HG02571 (cell line): ENCODE results near the gene ATXN1.

Experiments used
- ATAC-seq: cut with Tn5 transposase; IDR thresholded peaks from one replicate; pipeline ENCODE4 v1.9.1; 2021; ENCODE audit warnings: mild to moderate bottlenecking, moderate library complexity; ENCODE audit not compliant: unreplicated experiment

The ATXN1 gene

GRCh38 chr6:16305246-16305725 lies 456.0 kb downstream of the ATXN1 start:
- ATAC-seq, result peak; percentile 81

GRCh38 chr6:16302721-16303552 lies 458.3 kb downstream of the ATXN1 start:
- no peak for ATAC-seq

GRCh38 chr6:16301511-16301910 lies 459.7 kb downstream of the ATXN1 start:
- ATAC-seq, result no peak

- no peak for ATAC-seq
These were observed 461.4 kb downstream of the ATXN1 start for GRCh38 chr6:16299861-16300260.

- no peak for ATAC-seq
These were observed 465.1 kb downstream of the ATXN1 start for GRCh38 chr6:16296061-16296670.

- no peak for ATAC-seq
These were observed 465.8 kb downstream of the ATXN1 start for GRCh38 chr6:16295471-16295870.

GRCh38 chr6:16295060-16295459 lies 466.2 kb downstream of the ATXN1 start:
- ATAC-seq, result no peak

- no peak for ATAC-seq
These were observed 466.9 kb downstream of the ATXN1 start for GRCh38 chr6:16294371-16294770.

GRCh38 chr6:16292942-16293341 lies 468.3 kb downstream of the ATXN1 start:
- no peak for ATAC-seq

- no peak for ATAC-seq
These were observed 468.8 kb downstream of the ATXN1 start for GRCh38 chr6:16292432-16292831.

GRCh38 chr6:16291739-16292138 lies 469.5 kb downstream of the ATXN1 start:
- no peak for ATAC-seq

- ATAC-seq, result no peak
These were observed 473.1 kb downstream of the ATXN1 start for GRCh38 chr6:16288163-16288562.

- ATAC-seq, result no peak
These were observed 475.1 kb downstream of the ATXN1 start for GRCh38 chr6:16286151-16286522.

GRCh38 chr6:16285467-16286150 lies 475.7 kb downstream of the ATXN1 start:
- no peak for ATAC-seq

- no peak for ATAC-seq
These were observed 476.8 kb downstream of the ATXN1 start for GRCh38 chr6:16284472-16284871.

- no peak for ATAC-seq
These were observed 478.9 kb downstream of the ATXN1 start for GRCh38 chr6:16282370-16282769.

- no peak for ATAC-seq
These were observed 482.0 kb downstream of the ATXN1 start for GRCh38 chr6:16279243-16279642.

GRCh38 chr6:16278750-16279149 lies 482.5 kb downstream of the ATXN1 start:
- no peak for ATAC-seq

GRCh38 chr6:16278048-16278724 lies 483.1 kb downstream of the ATXN1 start:
- no peak for ATAC-seq

- no peak for ATAC-seq
These were observed 483.9 kb downstream of the ATXN1 start for GRCh38 chr6:16277101-16277981.
